Measurements from ENCODE around the gene KIAA0825. TPM values are rescaled to one million over a fixed set of nuclear protein-coding genes. Genes with fewer than 3 reads are reported as not detected.

The KIAA0825 gene
- total RNA-seq, 5 donors from 2014 or later (not counting 1 experiment from before 2014, with no cell fraction given) = 1.4 to 4.0 (median 1.6) TPM

GRCh38 chr5:94188725-94189124 is 429.7 kb downstream of the KIAA0825 start:
- no CpG with 5 or more reads among the region's 2 CpGs for whole genome bisulfite sequencing (ENCODE audit: insufficient coverage)
- Mint-ChIP-seq H3K4me1 (no peaks in the 10 kb centered on the region), H3K27ac (no peak overlapping the region)

GRCh38 chr5:94184870-94185269 is 433.5 kb downstream of the KIAA0825 start:
- no peak for ATAC-seq (replicated peaks in 1 of 4)
- no peaks in the 10 kb centered on the region for H3K4me1 Mint-ChIP-seq
- no peaks in the 10 kb centered on the region for H3K36me3 ChIP-seq (ENCODE audit: control insufficient read depth in 2 of 2, extremely low read depth in 1 of 2, insufficient read depth in 1 of 2, low read length in 1 of 2)
- no peak overlapping the region for H3K4me3 ChIP-seq (ENCODE audit: control insufficient read depth in 1 of 2, extremely low read depth in 1 of 2, low read length in 1 of 2)
- peaks cover 0 to 3% of the 10 kb centered on the region in 2 donors for H3K27me3 Mint-ChIP-seq
- no peak for DNase-seq
- ChIA-PET CTCF (no interaction called here), POLR2A (no interaction called here)
- WGBS (ENCODE audit: insufficient coverage) = 100% methylated on average over 1 of the region's 1 CpG
- no peak overlapping the region for H3K27ac Mint-ChIP-seq
- H3K27me3 ChIP-seq (replicated peaks in 1 of 2; ENCODE audit: control insufficient read depth in 2 of 2, extremely low read depth in 1 of 2, insufficient read depth in 2 of 2, low read length in 1 of 2) = no peaks in the 10 kb centered on the region
- no peaks in the 10 kb centered on the region for H3K4me1 ChIP-seq (ENCODE audit: control insufficient read depth in 1 of 2, extremely low read depth in 1 of 2, insufficient read depth in 2 of 2, low read length in 2 of 2)
- no peaks in the 10 kb centered on the region for H3K9me3 ChIP-seq
- no peaks in the 10 kb centered on the region for H3K36me3 Mint-ChIP-seq
- no peak overlapping the region for H3K4me3 Mint-ChIP-seq
- H3K27ac ChIP-seq (ENCODE audit: low read length) = no peak overlapping the region
- peaks cover 0 to 7% (median 0%) of the 10 kb centered on the region in 3 donors for H3K9me3 Mint-ChIP-seq

More at GRCh38 chr5:94188725-94189124, 429.7 kb downstream of the KIAA0825 start:
- Mint-ChIP-seq H3K4me3 (no peak overlapping the region), H3K9me3 (peaks cover 0 to 7% (median 0%) of the 10 kb centered on the region in 3 donors), H3K27me3 (peaks cover 0 to 3% of the 10 kb centered on the region in 2 donors), H3K36me3 (no peaks in the 10 kb centered on the region)
- H3K9me3 ChIP-seq = no peaks in the 10 kb centered on the region
- DNase-seq (no peak), ATAC-seq (replicated peaks in 1 of 4) (no peak)
- H3K36me3 ChIP-seq (ENCODE audit: control insufficient read depth in 2 of 2, extremely low read depth in 1 of 2, insufficient read depth in 1 of 2, low read length in 1 of 2) = no peaks in the 10 kb centered on the region
- POLR2A ChIA-PET = no interaction called here
- H3K27ac ChIP-seq (ENCODE audit: low read length) = no peak overlapping the region
- no peaks in the 10 kb centered on the region for H3K27me3 ChIP-seq (replicated peaks in 1 of 2; ENCODE audit: control insufficient read depth in 2 of 2, extremely low read depth in 1 of 2, insufficient read depth in 2 of 2, low read length in 1 of 2)
- H3K4me1 ChIP-seq (ENCODE audit: control insufficient read depth in 1 of 2, extremely low read depth in 1 of 2, insufficient read depth in 2 of 2, low read length in 2 of 2) = no peaks in the 10 kb centered on the region
- no peak overlapping the region for H3K4me3 ChIP-seq (ENCODE audit: control insufficient read depth in 1 of 2, extremely low read depth in 1 of 2, low read length in 1 of 2)
- CTCF ChIA-PET = no interaction called here

DNA sequence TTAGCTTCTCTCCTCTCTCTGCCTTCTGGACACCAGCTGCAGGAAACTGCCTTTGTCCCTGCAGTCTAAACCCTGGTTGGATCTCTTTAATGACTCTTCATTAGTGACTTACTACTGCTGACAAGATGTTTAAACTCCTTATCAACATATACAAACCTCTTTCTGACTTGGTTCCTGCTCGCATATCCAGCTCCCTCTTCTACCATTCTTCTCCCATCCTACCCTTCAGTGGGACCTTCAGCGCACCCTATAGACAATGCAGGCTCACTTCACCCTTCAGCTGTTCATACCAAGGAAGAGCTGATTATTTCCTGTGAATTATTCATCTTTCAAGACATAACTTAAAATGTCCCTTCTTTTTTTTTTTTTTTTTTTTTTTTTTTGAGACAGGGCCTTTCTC is 436.5 kb downstream of the KIAA0825 start:
- H3K27ac Mint-ChIP-seq = no peak overlapping the region
- WGBS (ENCODE audit: insufficient coverage) = 100% methylated on average over 1 of the region's 2 CpGs
- no peak overlapping the region for H3K4me3 ChIP-seq (ENCODE audit: control insufficient read depth in 1 of 2, extremely low read depth in 1 of 2, low read length in 1 of 2)
- H3K4me1 Mint-ChIP-seq = no peaks in the 10 kb centered on the region
- H3K9me3 ChIP-seq = no peaks in the 10 kb centered on the region
- no peak overlapping the region for H3K27ac ChIP-seq (ENCODE audit: low read length)
- no peaks in the 10 kb centered on the region for H3K4me1 ChIP-seq (ENCODE audit: control insufficient read depth in 1 of 2, extremely low read depth in 1 of 2, insufficient read depth in 2 of 2, low read length in 2 of 2)
- CTCF ChIA-PET = interaction anchor here in 1 of 2 donors (0.6 kb wide), 1 partner anchor 177 kb away, joined by 3 read pairs; no protein-coding TSS in a partner anchor
- DNase-seq (no peak), ATAC-seq (replicated peaks in 1 of 4) (no peak)
- H3K36me3 ChIP-seq (ENCODE audit: control insufficient read depth in 2 of 2, extremely low read depth in 1 of 2, insufficient read depth in 1 of 2, low read length in 1 of 2) = no peaks in the 10 kb centered on the region
- no peak overlapping the region for H3K4me3 Mint-ChIP-seq
- peaks cover 0 to 2% of the 10 kb centered on the region in 2 donors for H3K27me3 Mint-ChIP-seq
- H3K36me3 Mint-ChIP-seq = no peaks in the 10 kb centered on the region
- POLR2A ChIA-PET = no interaction called here
- no peaks in the 10 kb centered on the region for H3K27me3 ChIP-seq (replicated peaks in 1 of 2; ENCODE audit: control insufficient read depth in 2 of 2, extremely low read depth in 1 of 2, insufficient read depth in 2 of 2, low read length in 1 of 2)
- no peaks in the 10 kb centered on the region for H3K9me3 Mint-ChIP-seq

DNA sequence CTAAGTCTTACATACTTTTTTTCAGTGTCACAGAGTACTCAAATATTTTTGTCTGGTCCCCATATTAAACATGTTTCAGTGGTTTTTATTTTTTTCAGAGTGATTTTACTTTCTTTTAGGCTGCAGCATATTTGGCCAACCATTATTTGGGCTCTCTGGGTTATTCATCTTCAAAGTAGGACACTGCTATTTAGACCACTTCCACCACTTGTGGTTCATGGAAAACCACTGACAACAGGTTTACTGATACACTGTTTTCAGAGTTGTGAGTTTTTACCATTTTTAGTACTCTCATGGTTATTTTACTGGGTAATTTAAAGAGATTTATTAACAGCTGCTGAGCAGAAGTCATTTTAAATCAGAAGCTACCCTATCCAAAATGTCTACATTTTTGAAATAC is 437.6 kb downstream of the KIAA0825 start:
- ChIA-PET POLR2A (no interaction called here), CTCF (no interaction called here)

DNA sequence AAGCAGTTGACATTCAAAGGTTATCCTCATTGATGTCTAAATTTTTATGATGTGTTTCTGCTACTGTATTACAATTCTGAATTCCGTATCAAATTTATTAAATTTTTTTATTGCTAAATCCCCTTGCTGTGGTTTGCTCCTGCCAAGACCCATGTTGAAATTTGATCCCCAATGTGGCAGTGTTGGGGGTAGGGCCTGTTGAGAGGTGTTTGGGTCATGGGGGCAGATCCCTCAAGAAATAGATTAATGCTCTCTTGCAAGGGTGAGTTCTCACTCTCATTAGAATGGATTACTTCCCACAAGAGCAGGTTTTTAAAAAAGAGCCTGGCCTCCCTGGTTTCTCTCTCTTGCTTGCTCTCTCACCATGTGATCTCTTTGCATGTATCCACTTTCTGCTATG is 442.5 kb downstream of the KIAA0825 start:
- Histone ChIP-seq H3K4me3 (ENCODE audit: control insufficient read depth in 1 of 2, extremely low read depth in 1 of 2, low read length in 1 of 2) (no peak overlapping the region), H3K4me1 (ENCODE audit: control insufficient read depth in 1 of 2, extremely low read depth in 1 of 2, insufficient read depth in 2 of 2, low read length in 2 of 2) (no peaks in the 10 kb centered on the region), H3K27me3 (replicated peaks in 1 of 2; ENCODE audit: control insufficient read depth in 2 of 2, extremely low read depth in 1 of 2, insufficient read depth in 2 of 2, low read length in 1 of 2) (no peaks in the 10 kb centered on the region), H3K9me3 (no peaks in the 10 kb centered on the region), H3K27ac (ENCODE audit: low read length) (no peak overlapping the region), H3K36me3 (ENCODE audit: control insufficient read depth in 2 of 2, extremely low read depth in 1 of 2, insufficient read depth in 1 of 2, low read length in 1 of 2) (no peaks in the 10 kb centered on the region)
- Mint-ChIP-seq H3K4me1 (no peaks in the 10 kb centered on the region), H3K27me3 (peaks cover 0 to 2% of the 10 kb centered on the region in 2 donors), H3K27ac (no peak overlapping the region), H3K9me3 (peaks cover 0 to 2% (median 0%) of the 10 kb centered on the region in 3 donors), H3K4me3 (no peak overlapping the region), H3K36me3 (no peaks in the 10 kb centered on the region)
- no CpG with 5 or more reads among the region's 1 CpG for whole genome bisulfite sequencing (ENCODE audit: insufficient coverage)
- CTCF ChIA-PET = no interaction called here
- POLR2A ChIA-PET = no interaction called here
- DNase-seq (no peak), ATAC-seq (replicated peaks in 1 of 4) (no peak)

More for the DNA sequence above, 437.6 kb downstream of the KIAA0825 start:
- Mint-ChIP-seq H3K4me1 (no peaks in the 10 kb centered on the region), H3K27me3 (peaks cover 0 to 2% of the 10 kb centered on the region in 2 donors), H3K4me3 (no peak overlapping the region), H3K27ac (no peak overlapping the region), H3K9me3 (no peaks in the 10 kb centered on the region), H3K36me3 (no peaks in the 10 kb centered on the region)
- ATAC-seq (replicated peaks in 1 of 4) (no peak), DNase-seq (no peak)
- no peaks in the 10 kb centered on the region for H3K27me3 ChIP-seq (replicated peaks in 1 of 2; ENCODE audit: control insufficient read depth in 2 of 2, extremely low read depth in 1 of 2, insufficient read depth in 2 of 2, low read length in 1 of 2)
- no peaks in the 10 kb centered on the region for H3K4me1 ChIP-seq (ENCODE audit: control insufficient read depth in 1 of 2, extremely low read depth in 1 of 2, insufficient read depth in 2 of 2, low read length in 2 of 2)
- no peaks in the 10 kb centered on the region for H3K36me3 ChIP-seq (ENCODE audit: control insufficient read depth in 2 of 2, extremely low read depth in 1 of 2, insufficient read depth in 1 of 2, low read length in 1 of 2)
- H3K27ac ChIP-seq (ENCODE audit: low read length) = no peak overlapping the region
- H3K9me3 ChIP-seq = no peaks in the 10 kb centered on the region
- H3K4me3 ChIP-seq (ENCODE audit: control insufficient read depth in 1 of 2, extremely low read depth in 1 of 2, low read length in 1 of 2) = no peak overlapping the region

DNA sequence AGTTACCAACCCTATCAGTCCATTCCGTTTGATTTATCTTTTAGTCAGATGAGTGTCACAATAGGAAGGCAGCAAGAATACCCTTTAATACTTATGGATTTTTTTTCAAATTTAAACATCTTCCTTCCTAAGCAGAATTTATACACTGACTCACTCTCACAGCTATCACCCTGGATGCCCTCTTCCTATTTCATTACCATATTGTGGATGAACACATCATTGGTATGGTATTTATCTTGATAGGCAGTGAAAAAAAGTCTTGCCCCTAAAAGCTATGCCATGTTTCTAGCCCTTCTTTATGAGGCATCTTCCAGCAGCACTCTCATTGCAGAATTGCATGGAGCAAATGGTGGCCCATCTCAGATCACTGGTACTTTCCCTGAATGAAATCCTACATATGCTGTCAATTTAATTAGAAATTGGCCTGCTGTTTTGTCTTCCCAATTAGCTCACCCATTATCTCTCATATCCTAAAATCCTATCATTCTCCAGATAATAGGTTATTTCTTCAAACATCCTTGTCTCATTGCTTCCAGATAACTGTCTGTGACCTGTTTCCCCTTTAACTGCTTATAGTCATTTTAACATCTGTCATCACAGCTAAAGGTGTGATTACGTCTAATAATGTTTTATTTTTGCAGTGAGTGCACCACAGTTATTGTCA is 443.5 kb downstream of the KIAA0825 start:
- 80% methylated on average over 1 of the region's 2 CpGs for WGBS (ENCODE audit: insufficient coverage)
- Histone ChIP-seq H3K4me1 (ENCODE audit: control insufficient read depth in 1 of 2, extremely low read depth in 1 of 2, insufficient read depth in 2 of 2, low read length in 2 of 2) (no peaks in the 10 kb centered on the region), H3K9me3 (no peaks in the 10 kb centered on the region), H3K27me3 (replicated peaks in 1 of 2; ENCODE audit: control insufficient read depth in 2 of 2, extremely low read depth in 1 of 2, insufficient read depth in 2 of 2, low read length in 1 of 2) (no peaks in the 10 kb centered on the region), H3K36me3 (ENCODE audit: control insufficient read depth in 2 of 2, extremely low read depth in 1 of 2, insufficient read depth in 1 of 2, low read length in 1 of 2) (no peaks in the 10 kb centered on the region), H3K4me3 (ENCODE audit: control insufficient read depth in 1 of 2, extremely low read depth in 1 of 2, low read length in 1 of 2) (no peak overlapping the region), H3K27ac (ENCODE audit: low read length) (no peak overlapping the region)
- H3K27ac Mint-ChIP-seq = no peak overlapping the region
- peaks cover 0 to 2% (median 0%) of the 10 kb centered on the region in 3 donors for H3K9me3 Mint-ChIP-seq
- no peak for ATAC-seq (replicated peaks in 1 of 4)
- H3K36me3 Mint-ChIP-seq = no peaks in the 10 kb centered on the region
- H3K27me3 Mint-ChIP-seq = peaks cover 0 to 2% of the 10 kb centered on the region in 2 donors
- ChIA-PET POLR2A (no interaction called here), CTCF (no interaction called here)
- H3K4me1 Mint-ChIP-seq = no peaks in the 10 kb centered on the region
- DNase-seq = no peak
- H3K4me3 Mint-ChIP-seq = no peak overlapping the region

GRCh38 chr5:94173100-94173499 is 445.3 kb downstream of the KIAA0825 start:
- peaks cover 0 to 2% (median 0%) of the 10 kb centered on the region in 3 donors for H3K9me3 Mint-ChIP-seq

More at GRCh38 chr5:94173100-94173499, 445.3 kb downstream of the KIAA0825 start:
- no peaks in the 10 kb centered on the region for H3K36me3 ChIP-seq (ENCODE audit: control insufficient read depth in 2 of 2, extremely low read depth in 1 of 2, insufficient read depth in 1 of 2, low read length in 1 of 2)
- no peaks in the 10 kb centered on the region for H3K4me1 Mint-ChIP-seq
- no peak overlapping the region for H3K27ac Mint-ChIP-seq
- no peak overlapping the region for H3K4me3 ChIP-seq (ENCODE audit: control insufficient read depth in 1 of 2, extremely low read depth in 1 of 2, low read length in 1 of 2)
- DNase-seq = no peak
- H3K27me3 ChIP-seq (replicated peaks in 1 of 2; ENCODE audit: control insufficient read depth in 2 of 2, extremely low read depth in 1 of 2, insufficient read depth in 2 of 2, low read length in 1 of 2) = no peaks in the 10 kb centered on the region
- CTCF ChIA-PET = no interaction called here
- no peak overlapping the region for H3K27ac ChIP-seq (ENCODE audit: low read length)
- POLR2A ChIA-PET = no interaction called here
- ATAC-seq (replicated peaks in 1 of 4) = no peak
- H3K9me3 ChIP-seq = no peaks in the 10 kb centered on the region
- no peaks in the 10 kb centered on the region for H3K36me3 Mint-ChIP-seq
- H3K4me1 ChIP-seq (ENCODE audit: control insufficient read depth in 1 of 2, extremely low read depth in 1 of 2, insufficient read depth in 2 of 2, low read length in 2 of 2) = no peaks in the 10 kb centered on the region
- H3K4me3 Mint-ChIP-seq = no peak overlapping the region
- H3K27me3 Mint-ChIP-seq = no peaks in the 10 kb centered on the region
- no CpG with 5 or more reads among the region's 1 CpG for WGBS (ENCODE audit: insufficient coverage)
